H9 (cell line): ENCODE data around the gene OTOGL. TPM values are rescaled to one million over a fixed set of nuclear protein-coding genes. Genes with fewer than 3 reads are reported as not detected.

ENCODE experiments used
- DNase-seq: peaks from one replicate; pipeline ENCODE4 v3.0.0-alpha.2; 2017
- H2AFZ ChIP-seq: one replicate; pipeline ENCODE4 v1.6.1; 2013; ENCODE audit warnings: mild to moderate bottlenecking, low read length, control low read depth, moderate library complexity
- H2AK5ac ChIP-seq: 2 replicates; pipeline ENCODE4 v1.6.1; 2013; ENCODE audit warnings: low read length, control low read depth, mixed read lengths; ENCODE audit not compliant: insufficient read length
- H2BK120ac ChIP-seq: one replicate; pipeline ENCODE4 v1.6.1; 2013; ENCODE audit warnings: low read depth, mild to moderate bottlenecking, low read length, control low read depth, inconsistent platforms; ENCODE audit not compliant: poor library complexity, severe bottlenecking
- H2BK12ac ChIP-seq: 2 replicates; pipeline ENCODE4 v1.6.1; 2013; ENCODE audit warnings: low read length, control low read depth, mixed read lengths, low read depth; ENCODE audit not compliant: insufficient read length
- H2BK15ac ChIP-seq: 2 replicates; pipeline ENCODE4 v1.6.1; 2013; ENCODE audit warnings: low read depth, low read length, control low read depth
- H2BK20ac ChIP-seq: one replicate; pipeline ENCODE4 v1.6.1; 2013; ENCODE audit warnings: low read depth, mild to moderate bottlenecking, low read length, control low read depth, inconsistent platforms; ENCODE audit not compliant: poor library complexity, severe bottlenecking
- H2BK5ac ChIP-seq: 2 replicates; pipeline ENCODE4 v1.6.1; 2013; ENCODE audit warnings: low read length, control low read depth, mixed read lengths; ENCODE audit not compliant: insufficient read length
- H3K14ac ChIP-seq: 2 replicates; pipeline ENCODE4 v1.6.1; 2013; ENCODE audit warnings: low read length, control low read depth; ENCODE audit not compliant: insufficient read depth
- H3K18ac ChIP-seq: 2 replicates; pipeline ENCODE4 v1.6.1; 2013; ENCODE audit warnings: low read depth, mild to moderate bottlenecking, mixed read lengths, low read length, control low read depth; ENCODE audit not compliant: insufficient read length
- H3K23ac ChIP-seq: 2 replicates; pipeline ENCODE4 v1.6.1; 2013; ENCODE audit warnings: low read length, control low read depth, mixed read lengths, low read depth; ENCODE audit not compliant: insufficient read length
- H3K23me2 ChIP-seq: 2 replicates; pipeline ENCODE4 v1.6.1; 2013; ENCODE audit warnings: low read depth, mild to moderate bottlenecking, mixed read lengths, low read length, control low read depth; ENCODE audit not compliant: insufficient read length, poor library complexity, severe bottlenecking
- H3K27ac ChIP-seq: 2 replicates; pipeline ENCODE4 v1.5.1; 2013; ENCODE audit warnings: low read length, control low read depth, mixed read lengths, low read depth; ENCODE audit not compliant: insufficient read length
- H3K27me3 ChIP-seq: 2 replicates; pipeline ENCODE4 v1.6.1; 2013; ENCODE audit warnings: low read length, control low read depth, inconsistent platforms; ENCODE audit not compliant: insufficient read depth
- H3K4ac ChIP-seq: 2 replicates; pipeline ENCODE4 v1.6.1; 2013; ENCODE audit warnings: low read depth, mild to moderate bottlenecking, control low read depth, inconsistent platforms, low read length, moderate library complexity
- H3K4me1 ChIP-seq: 2 replicates; pipeline ENCODE4 v1.6.1; 2013; ENCODE audit warnings: low read length, control low read depth, inconsistent platforms; ENCODE audit not compliant: insufficient read depth
- H3K4me2 ChIP-seq: 2 replicates; pipeline ENCODE4 v1.6.1; 2013; ENCODE audit warnings: low read length, control low read depth, mixed read lengths; ENCODE audit not compliant: insufficient read length, insufficient read depth
- H3K56ac ChIP-seq: 2 replicates; pipeline ENCODE4 v1.6.1; 2013; ENCODE audit warnings: low read depth, mild to moderate bottlenecking, mixed read lengths, low read length, control low read depth; ENCODE audit not compliant: insufficient read length
- H3K79me1 ChIP-seq: 2 replicates; pipeline ENCODE4 v1.6.1; 2013; ENCODE audit warnings: low read depth, mild to moderate bottlenecking, moderate library complexity, low read length, control low read depth, inconsistent platforms; ENCODE audit not compliant: insufficient read depth, poor library complexity, severe bottlenecking
- H3K79me2 ChIP-seq: 2 replicates; pipeline ENCODE4 v1.6.1; 2013; ENCODE audit warnings: low read length, control low read depth, inconsistent platforms; ENCODE audit not compliant: insufficient read depth
- H3K9ac ChIP-seq: 2 replicates; pipeline ENCODE4 v1.6.1; 2013; ENCODE audit warnings: low read length, control low read depth, mixed read lengths; ENCODE audit not compliant: insufficient read length; ENCODE audit errors: extremely low read depth
- H3K9me3 ChIP-seq: one replicate; pipeline ENCODE4 v1.6.1; 2013; ENCODE audit warnings: low read depth, low read length, inconsistent platforms; ENCODE audit not compliant: control insufficient read depth
- H3T11ph ChIP-seq: one replicate; pipeline ENCODE4 v1.6.1; 2013; ENCODE audit warnings: mild to moderate bottlenecking, low read length, control low read depth, inconsistent platforms
- H4K20me1 ChIP-seq: one replicate; pipeline ENCODE4 v1.6.1; 2013; ENCODE audit not compliant: control insufficient read depth, insufficient read length, insufficient read depth
- H4K5ac ChIP-seq: 2 replicates; pipeline ENCODE4 v1.6.1; 2013; ENCODE audit warnings: low read depth, mild to moderate bottlenecking, mixed read lengths, low read length, control low read depth; ENCODE audit not compliant: insufficient read length
- H4K8ac ChIP-seq: replicated peaks from 2 replicates; pipeline ENCODE4 v1.6.1; 2013; ENCODE audit warnings: low read length, control low read depth, mixed read lengths, low read depth; ENCODE audit not compliant: insufficient read length
- H4K91ac ChIP-seq: 2 replicates; pipeline ENCODE4 v1.6.1; 2013; ENCODE audit warnings: low read depth, mild to moderate bottlenecking, moderate library complexity, mixed read lengths, low read length, control low read depth; ENCODE audit not compliant: insufficient read length
- H3K27ac Mint-ChIP-seq, 3 experiments: 2 replicates in 2 of 3; 3 replicates in 1 of 3; pipeline ENCODE4 v1.8.0; 2020 to 2021; ENCODE audit warnings: mixed read lengths in 3 of 3, mild to moderate bottlenecking in 1 of 3, moderate library complexity in 1 of 3
- H3K27me3 Mint-ChIP-seq: 2 replicates; pipeline ENCODE4 v1.8.0; 2021; ENCODE audit warnings: low read depth, mild to moderate bottlenecking, moderate library complexity, mixed read lengths
- H3K36me3 Mint-ChIP-seq, 3 experiments: 2 replicates in 2 of 3; 3 replicates in 1 of 3; pipeline ENCODE4 v1.8.0; 2020 to 2021; ENCODE audit warnings: low read depth in 3 of 3, mixed read lengths in 3 of 3; ENCODE audit not compliant: insufficient read depth in 1 of 3
- H3K4me1 Mint-ChIP-seq, 2 experiments: 2 replicates each; pipeline ENCODE4 v1.8.0; 2020; ENCODE audit warnings: mixed read lengths in 2 of 2
- H3K4me3 Mint-ChIP-seq, 2 experiments: 2 replicates in 1 of 2; 3 replicates in 1 of 2; pipeline ENCODE4 v1.8.0; 2020 to 2021; ENCODE audit warnings: mild to moderate bottlenecking in 2 of 2, mixed read lengths in 2 of 2, moderate library complexity in 1 of 2
- H3K9me3 Mint-ChIP-seq, 2 experiments: 2 replicates in 1 of 2; 3 replicates in 1 of 2; pipeline ENCODE4 v1.8.0; 2020; ENCODE audit warnings: mild to moderate bottlenecking in 2 of 2, mixed read lengths in 2 of 2, moderate library complexity in 1 of 2
- CTCF ChIP-seq: fragments of 200-600 bp; sonication (generic); conservative IDR thresholded peaks from 3 replicates; pipeline ENCODE4 v1.8.0; 2021; ENCODE audit warnings: antibody characterized with exemption, mild to moderate bottlenecking
- WGBS: extraction: QIAGEN DNeasy Blood & Tissue Kit; methylation state at CpG from one replicate; pipeline ENCODE4 v1.1.7; 2013; ENCODE audit warnings: missing lambda C conversion rate, low lambda C conversion rate, mixed read lengths; ENCODE audit not compliant: insufficient read length; ENCODE audit errors: extremely low coverage; 5-methylcytosine and 5-hydroxymethylcytosine counted together
- total RNA-seq: library from RNA; stranded (reverse); gene quantifications from 2 replicates; pipeline ENCODE4 v1.2.1, GENCODE V29; 2021

The OTOGL gene
- total RNA-seq, 1 experiment from 2014 or later = 0.11 TPM

- Mint-ChIP-seq H3K36me3 (no peaks in the 10 kb centered on the region), H3K4me3 (no peak overlapping the region), H3K9me3 (no peaks in the 10 kb centered on the region), H3K27ac (no peak overlapping the region), H3K27me3 (no peaks in the 10 kb centered on the region; the same call in 1 of the 2 replicates), H3K4me1 (peaks cover 8% of the 10 kb centered on the region in 2 experiments)
- Histone ChIP-seq H2BK15ac (no peak overlapping the region), H3K9ac (no peak overlapping the region), H3K79me2 (no peaks in the 10 kb centered on the region), H2AK5ac (no peak overlapping the region), H4K91ac (no peak overlapping the region), H3T11ph (no peak overlapping the region), H2BK5ac (no peak overlapping the region), H2BK12ac (no peak overlapping the region), H3K23me2 (no peaks in the 10 kb centered on the region), H4K5ac (no peak overlapping the region), H3K18ac (no peak overlapping the region), H3K27ac (no peak overlapping the region), H3K79me1 (no peaks in the 10 kb centered on the region), H3K4ac (no peak overlapping the region), H3K56ac (no peak overlapping the region), H3K23ac (no peak overlapping the region), H3K27me3 (no peaks in the 10 kb centered on the region), H3K4me2 (no peak overlapping the region), H3K4me1 (no peaks in the 10 kb centered on the region), H2BK120ac (no peak overlapping the region), H3K14ac (no peak overlapping the region), H4K8ac (no peak overlapping the region), H2BK20ac (no peak overlapping the region), H4K20me1 (no peaks in the 10 kb centered on the region), H2AFZ (peak overlapping the region; percentile 32), H3K9me3 (no peaks in the 10 kb centered on the region)
- no CpG with 5 or more reads among the region's 3 CpGs for WGBS
- DNase-seq = no peak
- TF ChIP-seq CTCF = no peak
Measured at GRCh38 chr12:80120994-80121393, 21.7 kb downstream of the OTOGL start.
